ENCODE results near the gene NXT2.
"Not testable (repeated sequence)": the region's sequence is repeated elsewhere in the genome, so short reads cannot be mapped to it uniquely, and the experiment has no call there.

The NXT2 gene

DNA sequence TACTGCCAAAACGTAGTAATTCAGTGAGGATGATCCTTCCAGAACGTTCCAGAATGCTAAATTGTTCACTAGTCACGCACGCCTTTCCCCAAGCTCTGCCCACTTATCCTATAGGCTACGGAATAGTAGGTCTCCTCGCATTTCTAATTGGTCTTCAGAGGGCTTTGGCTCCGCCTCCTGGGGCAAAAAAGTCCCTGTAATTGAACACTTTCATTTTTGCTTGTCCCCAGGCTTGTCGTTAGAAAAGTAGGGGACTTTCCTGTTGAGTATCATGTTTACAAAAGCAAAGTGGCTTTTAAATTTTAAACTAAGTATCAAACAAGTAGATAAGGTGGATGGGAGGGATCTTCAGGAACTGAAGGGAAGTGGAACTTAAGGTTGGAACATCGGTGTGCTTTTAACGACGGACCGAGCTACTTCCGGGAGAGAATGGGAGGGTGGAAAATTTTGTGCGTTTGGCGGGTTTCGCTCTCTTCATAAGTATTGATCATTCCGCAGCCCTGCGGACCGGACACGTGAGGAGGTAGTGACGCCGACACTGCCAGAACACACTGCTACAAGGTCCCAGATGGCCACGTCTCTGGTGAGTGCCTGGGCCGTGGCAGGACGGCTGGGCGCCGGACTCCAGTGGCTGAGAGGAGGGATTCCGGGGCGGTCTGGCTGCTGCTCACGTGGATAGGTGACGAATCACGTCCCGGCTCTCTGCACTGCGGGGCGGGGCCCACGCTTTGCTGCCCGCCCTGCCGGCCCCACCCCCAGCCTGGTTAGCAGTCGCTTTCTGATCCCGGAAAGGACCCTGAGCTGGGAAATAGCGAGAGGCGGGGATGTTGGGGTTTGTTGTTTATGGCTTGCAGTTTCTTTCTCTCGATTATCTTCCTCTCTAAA, at the start of gene NXT2:
Gene NXT2, plus strand, starts transcription at position 406 of the 885 bp plus-strand sequence. Its CDS starts 163 bp downstream, at position 569.
- DNase-seq: peak; percentile 92 to 95

DNA sequence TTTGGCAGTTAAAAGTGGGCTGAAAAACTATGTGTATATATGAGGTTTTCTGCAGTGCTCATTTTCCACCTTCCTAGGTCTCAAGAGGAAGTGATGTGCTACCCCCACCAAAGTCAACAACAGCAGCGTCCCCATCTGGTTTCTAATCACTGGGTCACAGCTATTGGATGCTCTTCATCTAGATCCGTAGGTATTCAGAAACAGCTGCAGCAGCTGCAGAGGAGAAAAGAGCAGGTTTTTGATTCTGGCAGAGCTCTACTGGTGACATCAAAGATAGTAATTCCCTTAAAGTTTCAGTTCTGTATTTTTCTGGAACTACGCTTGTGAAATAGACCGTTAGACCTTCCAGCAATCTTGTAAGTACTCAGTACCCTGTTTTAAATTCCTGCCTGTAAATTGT, 49.0 kb upstream of the NXT2 start:
- DNase-seq: no peak

DNA sequence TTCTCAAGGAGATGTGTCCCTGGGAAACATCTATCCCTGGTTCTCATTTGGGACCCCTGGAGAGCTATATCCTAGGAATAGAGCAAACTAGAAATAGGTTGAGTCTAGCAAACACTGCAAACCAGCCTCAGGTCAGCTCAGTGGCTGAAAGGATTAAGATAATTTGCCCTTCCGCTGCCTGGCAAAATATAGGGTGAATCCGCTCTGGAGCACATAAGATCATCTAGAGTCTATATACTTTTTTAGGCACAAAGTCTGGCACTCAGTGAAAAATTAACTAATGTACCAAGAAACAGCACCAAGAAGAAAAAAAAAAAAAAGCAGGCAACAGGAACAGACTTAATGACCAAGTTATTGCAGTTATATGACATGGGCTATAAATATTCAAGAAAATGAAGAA, 47.5 kb upstream of the NXT2 start:
- no peak for DNase-seq

DNA sequence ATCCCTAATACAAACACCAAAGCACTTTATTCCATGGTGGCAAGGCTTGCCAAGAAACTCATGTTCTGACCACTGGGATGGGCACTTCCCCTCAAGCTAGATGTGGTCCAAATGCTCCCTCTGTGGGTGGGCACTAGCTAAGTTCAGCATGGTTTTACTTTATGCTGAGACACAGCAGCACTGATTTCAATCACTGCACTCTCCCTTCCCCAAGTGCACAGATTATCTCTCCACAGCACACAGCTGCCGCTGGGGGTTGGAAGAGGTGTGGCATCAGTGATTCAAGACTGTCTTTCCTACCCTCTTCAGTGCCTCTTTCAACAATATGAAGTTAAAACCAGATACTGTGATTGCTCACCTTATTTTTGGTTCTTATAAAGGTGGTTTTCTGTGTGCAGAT, 38.2 kb upstream of the NXT2 start:
- DNase-seq: no peak

- DNase-seq: no peak
These were observed 35.5 kb upstream of the NXT2 start for GRCh38 chrX:109501176-109501575.

GRCh38 chrX:109508915-109509314, 27.7 kb upstream of the NXT2 start:
- no peak for DNase-seq

- DNase-seq: no peak
These were observed 25.5 kb upstream of the NXT2 start for GRCh38 chrX:109511113-109511512.

DNA sequence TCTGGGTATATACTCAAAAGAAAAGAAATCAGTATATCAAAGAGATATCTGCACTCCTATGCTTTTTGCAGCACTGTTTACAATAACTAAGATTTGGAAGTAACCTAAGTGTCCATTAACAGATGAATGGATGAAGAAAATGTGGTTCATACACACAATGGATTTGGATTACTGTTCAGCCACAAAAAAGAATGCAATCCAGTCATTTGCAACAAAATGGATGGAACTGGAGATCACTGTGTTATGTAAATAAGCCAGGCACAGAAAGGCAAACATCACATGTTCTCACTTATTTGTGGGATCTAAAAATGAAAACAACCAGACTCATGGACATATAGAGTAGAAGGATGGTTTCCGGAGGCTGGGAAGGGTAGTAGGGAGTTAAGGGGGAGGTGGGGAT, 17.6 kb upstream of the NXT2 start:
- DNase-seq: no peak

GRCh38 chrX:109533005-109533404, 3.6 kb upstream of the NXT2 start:
- no peak for DNase-seq

DNA sequence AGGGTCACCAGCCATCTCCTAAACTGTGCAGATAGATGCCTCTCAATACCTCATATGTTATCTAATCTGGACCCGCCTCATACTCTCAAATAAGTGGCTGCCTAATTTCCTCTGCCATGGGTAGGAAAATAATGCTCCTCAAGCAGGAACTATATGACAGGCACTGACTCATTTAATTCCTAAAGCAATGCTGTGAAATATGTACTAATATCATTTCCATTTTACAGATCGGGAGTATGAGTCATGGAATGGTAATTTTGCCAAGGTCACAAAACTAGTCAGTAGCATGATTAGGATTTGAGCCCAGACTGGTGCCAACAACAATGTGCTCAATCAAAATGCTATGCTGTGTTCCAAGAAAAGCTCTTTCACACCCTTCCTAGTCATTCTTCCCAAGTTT, 3.0 kb upstream of the NXT2 start:
- DNase-seq: no peak

- DNase-seq: no peak
These were observed 1.7 kb upstream of the NXT2 start for GRCh38 chrX:109534933-109535332.

- DNase-seq: peak; percentile 52 to 79
These were observed 1.1 kb upstream of the NXT2 start for GRCh38 chrX:109535578-109535977.

GRCh38 chrX:109537324-109537665, 651 bp downstream of the NXT2 start:
- DNase-seq: no peak

GRCh38 chrX:109539007-109539406, 2.4 kb downstream of the NXT2 start:
- not testable (repeated sequence) for DNase-seq

- no peak for DNase-seq
These were observed 17.2 kb downstream of the NXT2 start for GRCh38 chrX:109553862-109554261.

- DNase-seq: not testable (repeated sequence)
These were observed 39.4 kb downstream of the NXT2 start for GRCh38 chrX:109576083-109576482.

- no peak for DNase-seq
These were observed 40.4 kb downstream of the NXT2 start for GRCh38 chrX:109577055-109577454.

DNA sequence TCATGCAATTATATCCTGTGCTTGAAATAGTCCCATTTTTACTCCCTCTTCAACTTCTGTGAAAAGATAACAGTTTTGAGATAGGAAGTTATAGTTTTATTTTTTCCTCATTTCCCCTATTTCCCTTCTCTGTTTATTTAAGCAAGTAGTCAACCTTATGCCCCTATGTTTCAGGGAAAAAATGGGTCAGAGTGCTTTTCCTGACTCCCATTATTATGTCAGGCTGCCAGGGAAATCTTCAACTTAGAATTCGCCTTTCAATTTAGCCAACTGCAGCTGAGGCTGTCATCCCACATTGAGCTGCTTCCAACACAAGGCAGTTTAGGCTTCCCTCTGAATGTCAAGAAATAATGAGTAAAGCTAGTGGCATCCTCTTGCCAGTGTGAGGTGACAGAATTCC, 42.3 kb downstream of the NXT2 start:
- DNase-seq: no peak

DNA sequence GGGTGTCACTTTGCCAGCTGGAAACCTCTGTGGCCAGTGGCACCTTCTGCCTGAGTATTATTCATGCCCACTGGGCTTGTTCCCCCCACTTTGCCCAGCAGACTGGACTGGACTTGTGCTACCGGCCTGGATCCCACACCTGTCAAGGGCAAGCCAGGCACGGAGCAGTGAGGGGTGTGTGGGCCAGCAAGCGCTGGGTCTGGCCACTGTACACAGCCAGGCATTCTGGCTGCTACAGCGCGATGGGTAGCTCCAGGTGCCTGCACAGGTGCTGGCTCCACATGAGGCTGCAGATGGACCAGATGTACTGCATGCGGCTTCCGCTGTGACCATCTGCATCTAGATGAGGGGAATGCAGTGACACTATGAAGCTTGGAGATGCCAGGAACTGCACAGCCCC, 48.8 kb downstream of the NXT2 start:
- DNase-seq: no peak

- DNase-seq: no peak
These were observed 53.5 kb downstream of the NXT2 start for GRCh38 chrX:109590176-109590575.

All from NCI-H2081 (cell line).